Thyroid gland (tissue), 4 donors: ENCODE data around the gene UBXN11.

Experiments used
- POLR2A ChIP-seq, 2 donors: fragments of 450-650 bp; IDR thresholded peaks; one replicate each; pipeline ENCODE4 v1.6.1; 2017; ENCODE audit warnings: antibody characterized with exemption in 2 of 2, mild to moderate bottlenecking in 2 of 2, moderate library complexity in 1 of 2
- TF ChIP-seq, protein P1 (sequence below), 6 experiments: fragments of 200-600 bp in 3 of 6; fragments of 450-650 bp in 3 of 6; sonication (generic) in 3 of 6; IDR thresholded peaks; one replicate each; pipeline ENCODE4 v1.5.1; 2016 to 2019; ENCODE audit warnings: antibody characterized with exemption in 6 of 6, mild to moderate bottlenecking in 2 of 6, inconsistent platforms in 1 of 6, moderate library complexity in 1 of 6

DNA sequence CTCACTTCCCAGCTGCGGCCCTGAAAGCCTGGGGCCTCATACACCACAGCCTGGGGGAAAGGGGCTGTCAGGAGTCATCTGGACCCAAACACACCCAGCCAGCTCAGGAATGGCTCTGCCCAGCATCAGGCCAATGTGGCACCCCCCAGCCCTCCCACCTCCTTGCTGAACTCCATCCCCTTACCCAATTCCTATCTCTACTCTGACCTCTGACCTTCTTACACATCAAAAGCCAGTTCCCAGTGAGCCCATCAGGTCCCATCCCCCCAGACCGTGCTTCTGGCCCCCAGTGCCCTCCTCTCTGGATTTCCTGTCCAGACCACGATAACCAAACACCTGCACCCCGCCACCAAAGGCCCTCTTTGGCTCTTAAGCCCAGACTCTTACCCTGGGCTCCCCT is 31.2 kb upstream of the UBXN11 start:
- no peak for TF ChIP-seq POLR2A (IDR thresholded peaks at IDR 0.05)
- TF ChIP-seq, protein P1, sequence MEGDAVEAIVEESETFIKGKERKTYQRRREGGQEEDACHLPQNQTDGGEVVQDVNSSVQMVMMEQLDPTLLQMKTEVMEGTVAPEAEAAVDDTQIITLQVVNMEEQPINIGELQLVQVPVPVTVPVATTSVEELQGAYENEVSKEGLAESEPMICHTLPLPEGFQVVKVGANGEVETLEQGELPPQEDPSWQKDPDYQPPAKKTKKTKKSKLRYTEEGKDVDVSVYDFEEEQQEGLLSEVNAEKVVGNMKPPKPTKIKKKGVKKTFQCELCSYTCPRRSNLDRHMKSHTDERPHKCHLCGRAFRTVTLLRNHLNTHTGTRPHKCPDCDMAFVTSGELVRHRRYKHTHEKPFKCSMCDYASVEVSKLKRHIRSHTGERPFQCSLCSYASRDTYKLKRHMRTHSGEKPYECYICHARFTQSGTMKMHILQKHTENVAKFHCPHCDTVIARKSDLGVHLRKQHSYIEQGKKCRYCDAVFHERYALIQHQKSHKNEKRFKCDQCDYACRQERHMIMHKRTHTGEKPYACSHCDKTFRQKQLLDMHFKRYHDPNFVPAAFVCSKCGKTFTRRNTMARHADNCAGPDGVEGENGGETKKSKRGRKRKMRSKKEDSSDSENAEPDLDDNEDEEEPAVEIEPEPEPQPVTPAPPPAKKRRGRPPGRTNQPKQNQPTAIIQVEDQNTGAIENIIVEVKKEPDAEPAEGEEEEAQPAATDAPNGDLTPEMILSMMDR (IDR thresholded peaks at IDR 0.05) = no peak
